NOMO-1 treated with DMSO at 0.1 percent for 48 hours (cell line): Measurements from ENCODE around the gene PARP16.
"Not testable (repeated sequence)": the region's sequence is repeated elsewhere in the genome, so short reads cannot be mapped to it uniquely, and the experiment has no call there.

Experiments
- DNase-seq: peaks from one replicate; lab custom pipeline; 2025; ENCODE audit not compliant: unreplicated experiment; lab: John Stamatoyannopoulos, UW

Gene PARP16

DNA sequence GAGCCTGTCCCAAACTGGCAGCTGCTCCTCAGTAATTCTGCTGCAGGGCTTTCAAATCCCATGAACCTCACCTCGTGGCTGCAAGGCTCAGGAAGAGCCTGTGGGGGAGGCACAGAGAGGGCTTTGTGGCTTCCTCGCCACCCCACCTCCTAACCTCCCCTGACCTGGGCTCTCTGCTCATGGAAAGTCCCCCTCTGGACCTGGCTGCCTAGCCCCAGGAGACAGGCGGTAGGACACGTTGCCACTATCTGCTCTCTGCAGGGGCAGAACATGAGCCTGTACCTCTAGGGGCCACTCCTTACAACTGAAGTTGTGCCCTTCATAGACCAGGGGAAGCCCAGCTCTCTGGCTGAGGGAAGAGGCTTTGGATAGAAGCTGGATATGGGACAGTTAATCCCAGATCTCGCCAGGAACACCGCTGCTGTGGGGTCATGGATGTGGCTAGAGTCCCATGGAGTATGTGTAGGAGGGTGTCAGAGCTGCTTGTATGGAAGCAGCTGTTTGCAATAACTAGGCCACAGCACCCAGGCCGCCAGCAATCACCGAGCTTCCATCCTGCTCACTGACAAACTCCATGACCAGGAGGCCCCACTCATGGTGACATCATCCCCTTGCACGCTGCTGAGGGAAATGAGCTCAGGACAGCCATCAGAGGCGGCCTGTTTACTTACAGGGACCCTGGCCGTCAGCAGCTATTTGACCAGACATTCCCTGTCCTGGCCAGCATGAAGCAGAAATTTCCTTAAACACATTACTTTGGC, 41.4 kb downstream of the PARP16 start:
- no peak for DNase-seq

GRCh38 chr15:65244638-65245037, 42.0 kb downstream of the PARP16 start:
- no peak for DNase-seq

- DNase-seq: not testable (repeated sequence)
Measured at GRCh38 chr15:65236443-65236842, 50.2 kb downstream of the PARP16 start.

DNA sequence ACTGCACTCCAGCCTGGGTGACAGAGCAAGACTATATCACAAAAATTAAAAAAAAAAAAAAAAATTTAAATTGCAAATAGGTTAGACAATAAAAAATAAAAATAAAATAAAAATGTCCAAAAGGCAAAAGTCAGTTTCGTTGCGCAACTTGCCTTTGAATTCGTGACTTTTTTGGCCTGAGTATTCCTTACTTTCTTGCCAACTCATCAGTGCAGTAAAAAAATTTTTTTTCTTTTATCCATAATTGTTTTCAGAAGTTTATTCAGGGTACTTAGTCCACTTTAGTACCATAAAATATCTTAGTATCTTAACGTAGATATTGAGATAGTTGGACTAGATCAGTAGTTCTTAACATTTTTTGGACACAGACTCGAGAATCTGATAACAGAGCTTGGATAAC, 53.0 kb downstream of the PARP16 start:
- no peak for DNase-seq

DNA sequence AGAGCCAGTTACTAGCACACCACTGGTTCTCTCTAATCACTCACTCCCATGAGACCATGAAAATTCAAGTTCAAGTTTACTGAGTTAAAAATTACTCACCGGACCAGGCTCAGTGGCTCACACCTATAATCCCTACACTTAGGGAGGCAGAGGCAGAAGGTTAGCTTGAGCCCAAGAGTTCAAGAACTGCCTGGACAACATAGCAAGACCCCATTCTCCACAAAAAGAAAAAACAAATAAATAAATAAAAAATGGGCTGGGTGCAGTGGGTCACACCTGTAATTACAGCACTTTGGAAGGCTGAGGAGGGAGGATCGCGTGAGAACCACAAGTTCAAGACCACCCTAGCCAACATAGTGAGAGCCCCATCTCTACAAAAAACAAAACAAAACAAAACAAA, 54.2 kb downstream of the PARP16 start:
- DNase-seq: no peak

DNA sequence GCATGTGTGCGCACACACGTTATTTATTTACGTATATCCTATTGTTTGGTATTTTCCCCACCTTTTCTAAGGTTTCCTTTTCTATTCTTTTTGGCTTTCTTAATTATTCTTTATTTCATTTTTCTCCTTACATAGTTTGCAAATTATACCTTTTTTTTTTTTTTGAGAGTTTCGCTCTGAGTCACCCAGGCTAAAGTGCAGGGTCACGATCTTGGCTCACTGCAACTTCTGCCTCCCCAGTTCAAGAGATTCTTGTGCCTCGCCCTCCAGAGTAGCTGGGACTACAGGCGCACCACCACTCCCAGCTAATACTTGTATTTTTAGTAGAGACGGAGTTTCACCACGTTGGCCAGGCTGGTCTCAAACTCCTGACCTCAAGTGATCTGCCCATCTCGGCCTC, 55.4 kb downstream of the PARP16 start:
- no peak for DNase-seq

- not testable (repeated sequence) for DNase-seq
Measured at GRCh38 chr15:65226901-65227300, 59.8 kb downstream of the PARP16 start.

- DNase-seq: no peak
Measured at GRCh38 chr15:65226221-65226620, 60.5 kb downstream of the PARP16 start.

DNA sequence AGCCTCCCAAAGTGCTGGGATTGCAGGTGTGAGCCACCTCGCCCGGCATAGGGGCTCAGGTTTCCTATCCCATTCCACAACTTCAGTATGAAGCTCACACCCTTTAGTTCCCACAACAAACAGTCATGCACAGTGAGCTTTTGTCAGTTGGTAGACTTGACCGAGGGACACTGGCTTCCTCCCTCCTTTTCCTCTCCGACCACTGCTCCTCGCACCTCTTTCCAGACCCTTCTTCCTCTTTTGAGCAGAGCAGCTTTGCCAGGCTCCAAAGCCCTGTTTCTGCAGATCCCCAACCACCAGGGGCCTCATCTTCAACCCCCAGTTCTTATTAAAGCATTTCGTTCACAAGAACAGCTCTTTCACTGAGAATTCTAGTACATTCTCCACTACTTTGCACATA, 62.7 kb downstream of the PARP16 start:
- DNase-seq: peak; percentile 45

- DNase-seq: no peak
Measured at GRCh38 chr15:65222891-65223290, 63.8 kb downstream of the PARP16 start.

DNA sequence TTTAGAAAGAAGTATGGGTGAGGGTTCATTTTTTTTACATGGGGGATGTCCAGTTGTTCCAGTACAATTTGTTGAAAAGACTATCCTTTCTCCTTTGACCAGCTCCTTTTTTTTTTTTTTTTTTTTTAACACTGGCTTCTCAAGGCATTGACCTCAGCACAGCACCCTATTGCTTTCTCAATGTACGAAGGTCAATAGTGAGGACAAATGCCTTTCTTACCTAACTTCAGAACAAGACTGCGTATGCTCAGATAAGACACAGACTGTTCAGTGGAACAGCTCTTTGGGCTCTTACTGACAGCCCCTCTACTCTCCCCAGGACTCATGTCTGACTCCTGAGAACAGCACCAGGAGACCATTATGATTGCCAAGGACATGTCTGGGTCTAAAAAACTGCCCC, 65.0 kb downstream of the PARP16 start:
- DNase-seq: no peak

DNA sequence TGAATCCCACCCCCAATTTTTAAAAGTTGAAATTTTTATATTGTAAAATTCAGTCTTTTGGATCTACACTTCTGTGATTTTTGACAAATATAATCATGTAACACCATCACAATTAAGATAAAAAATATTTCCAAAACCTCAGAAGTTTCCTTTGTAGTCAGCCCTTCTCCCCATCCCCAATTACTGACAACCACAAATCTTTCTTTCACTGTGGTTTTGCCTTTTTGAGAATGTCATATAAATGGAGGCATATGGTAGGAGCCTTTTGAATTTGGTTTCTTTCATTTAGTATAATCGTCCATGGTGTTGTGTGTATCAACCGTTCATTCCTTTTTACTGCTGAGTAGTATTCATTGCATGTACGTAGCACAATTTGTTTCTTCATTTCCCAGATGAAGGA, 67.5 kb downstream of the PARP16 start:
- no peak for DNase-seq

GRCh38 chr15:65217526-65218482, 68.9 kb downstream of the PARP16 start:
- DNase-seq: no peak

GRCh38 chr15:65215496-65215895, 71.2 kb downstream of the PARP16 start:
- DNase-seq: no peak

DNA sequence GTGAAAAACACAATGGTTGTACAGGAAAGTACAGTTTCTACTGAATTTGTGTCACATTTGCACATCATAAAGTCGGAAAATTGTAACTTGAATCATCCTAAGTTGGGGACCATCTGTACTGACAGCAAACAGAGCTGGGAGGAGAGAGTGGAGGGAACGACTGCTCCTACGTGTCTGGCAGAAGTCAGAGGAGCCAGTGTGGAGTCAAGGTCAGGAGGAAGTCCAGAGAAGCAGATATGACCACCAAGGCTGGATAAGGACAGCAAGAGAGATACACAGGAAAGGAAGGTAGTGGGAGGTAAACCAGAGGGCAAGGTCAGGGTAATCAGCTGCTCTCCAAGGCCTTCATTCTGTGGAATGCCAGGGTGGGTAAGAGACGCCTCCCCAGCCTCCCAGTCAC, 72.7 kb downstream of the PARP16 start:
- no peak for DNase-seq

- DNase-seq: no peak
Measured at GRCh38 chr15:65213241-65213640, 73.4 kb downstream of the PARP16 start.

DNA sequence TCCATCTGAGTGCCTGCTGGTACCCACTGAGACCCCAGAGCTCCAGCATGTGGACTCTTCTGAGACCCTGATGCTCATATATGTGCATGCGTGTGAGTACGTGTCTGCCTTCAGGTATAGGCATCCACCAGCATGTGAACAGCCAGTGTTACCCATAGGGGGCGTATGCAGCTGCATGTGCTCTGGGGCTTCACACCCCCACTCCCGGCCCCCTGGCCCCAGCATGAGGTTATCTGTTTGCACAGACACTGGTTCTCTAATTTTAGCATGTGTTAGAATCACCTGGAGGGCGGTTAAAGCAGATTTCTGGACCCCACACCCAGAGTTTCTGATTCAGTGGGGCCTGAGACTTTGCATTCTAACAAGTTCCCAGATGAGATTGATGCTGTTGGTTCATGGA, 74.6 kb downstream of the PARP16 start:
- DNase-seq: no peak

- DNase-seq: no peak
Measured at GRCh38 chr15:65211482-65211982, 75.2 kb downstream of the PARP16 start.

- no peak for DNase-seq
Measured at GRCh38 chr15:65210770-65211481, 75.8 kb downstream of the PARP16 start, which contains the start of gene CILP. TSS of gene CILP (minus strand) at chr15:65211473. CDS start at chr15:65209755, 1,718 bp downstream.

- DNase-seq: no peak
Measured at GRCh38 chr15:65209701-65210643, 76.7 kb downstream of the PARP16 start.
